ENCODE results near the gene TPT1.

TPT1 gene

DNA sequence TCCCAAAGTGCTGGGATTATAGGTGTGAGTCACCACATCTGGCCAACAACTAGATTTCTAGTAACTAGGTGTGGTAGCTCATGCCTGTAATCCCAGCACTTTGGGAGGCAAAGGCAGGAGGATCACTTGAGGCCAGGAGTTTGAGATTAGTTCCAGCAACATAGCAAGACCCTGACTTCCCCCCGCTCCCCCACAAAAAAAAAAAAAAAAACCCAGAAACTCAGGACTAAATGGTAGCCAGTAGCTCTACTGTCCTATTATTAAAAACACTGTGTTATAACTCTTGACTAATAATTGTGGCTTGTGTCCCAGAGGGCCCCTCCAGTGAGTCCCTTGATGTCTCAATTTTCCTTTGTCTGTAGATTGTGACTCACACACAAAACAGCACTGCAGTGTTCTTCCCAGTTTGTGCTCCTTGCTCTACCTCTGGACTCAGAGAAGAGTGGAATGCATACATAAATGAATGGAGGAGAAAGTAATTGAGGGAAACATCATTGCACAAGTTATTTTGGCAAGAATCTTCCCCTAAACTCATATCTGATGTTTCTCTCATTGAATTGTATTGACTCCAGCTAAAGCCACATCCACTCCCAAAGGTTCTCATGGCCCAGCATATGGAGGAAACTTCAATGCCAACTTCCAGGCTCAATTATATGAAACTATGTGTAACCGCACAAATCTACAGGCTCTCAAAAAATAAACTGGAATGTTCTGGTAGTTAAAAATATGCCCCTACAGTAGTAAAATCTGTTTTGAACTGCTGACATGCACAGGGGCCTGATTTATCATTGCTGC, 8.8 kb downstream of the TPT1 start (continued):
- TF ChIP-seq ZFP37 (tag by site-specific recombination; IDR thresholded peaks at IDR 0.05) (no peak), ZNF394 (tag by site-specific recombination; IDR thresholded peaks at IDR 0.05; ENCODE audit: borderline replicate concordance) (0 out of 2 replicates have a peak, but pooled peaks have one; percentile 17), ZNF366 (tag by site-specific recombination; conservative IDR thresholded peaks at IDR 0.05) (no peak), ZNF670 (tag by site-specific recombination; IDR thresholded peaks at IDR 0.05; ENCODE audit: low read depth) (no peak), ZNF629 (tag by site-specific recombination; IDR thresholded peaks at IDR 0.05) (peak; percentile 77), ZNF433 (tag by site-specific recombination; IDR thresholded peaks at IDR 0.05; ENCODE audit: low read depth) (no peak), ZBTB48 (tag by site-specific recombination; IDR thresholded peaks at IDR 0.05) (no peak), BCL11B (tag by site-specific recombination; IDR thresholded peaks at IDR 0.05; ENCODE audit: low read depth) (no peak), ZNF624 (tag by site-specific recombination; IDR thresholded peaks at IDR 0.05) (no peak), ZSCAN5A (tag by site-specific recombination; IDR thresholded peaks at IDR 0.05) (0 out of 2 replicates have a peak, but pooled peaks have one; percentile 28), ZNF211 (tag by site-specific recombination; IDR thresholded peaks at IDR 0.05; ENCODE audit: low read depth) (no peak), GFI1B (tag by site-specific recombination; IDR thresholded peaks at IDR 0.05) (no peak), ZNF10 (tag by site-specific recombination; IDR thresholded peaks at IDR 0.05) (peak; percentile 42; the same call in 1 of the 2 replicates), ZNF404 (tag by site-specific recombination; IDR thresholded peaks at IDR 0.05) (no peak), IKZF3 (tag by site-specific recombination; IDR thresholded peaks at IDR 0.05) (no peak), ZNF529 (tag by site-specific recombination; IDR thresholded peaks at IDR 0.05; ENCODE audit: insufficient replicate concordance) (no peak), ZNF488 (tag by site-specific recombination; IDR thresholded peaks at IDR 0.05) (no peak), ZNF830 (tag by site-specific recombination; IDR thresholded peaks at IDR 0.05; ENCODE audit: low read depth) (no peak), ZNF146 (tag by site-specific recombination; IDR thresholded peaks at IDR 0.05) (no peak), GLIS1 (tag by site-specific recombination; IDR thresholded peaks at IDR 0.05) (peak; percentile 63), GLIS2 (tag by site-specific recombination; IDR thresholded peaks at IDR 0.05) (peak; percentile 75), ZNF48 (tag by site-specific recombination; IDR thresholded peaks at IDR 0.05) (no peak), PRDM1 (tag by site-specific recombination; IDR thresholded peaks at IDR 0.05) (peak; percentile 72), MZF1 (tag by site-specific recombination; IDR thresholded peaks at IDR 0.05; ENCODE audit: borderline replicate concordance) (no peak), ZBTB17 (tag by site-specific recombination; IDR thresholded peaks at IDR 0.05) (0 out of 2 replicates have a peak, but pooled peaks have one; percentile 12), KLF9 (tag by site-specific recombination; IDR thresholded peaks at IDR 0.05; ENCODE audit: low read depth) (no peak), ZFP41 (tag by site-specific recombination; IDR thresholded peaks at IDR 0.05; ENCODE audit: borderline replicate concordance) (no peak)
- TF ChIP-seq, protein P1, sequence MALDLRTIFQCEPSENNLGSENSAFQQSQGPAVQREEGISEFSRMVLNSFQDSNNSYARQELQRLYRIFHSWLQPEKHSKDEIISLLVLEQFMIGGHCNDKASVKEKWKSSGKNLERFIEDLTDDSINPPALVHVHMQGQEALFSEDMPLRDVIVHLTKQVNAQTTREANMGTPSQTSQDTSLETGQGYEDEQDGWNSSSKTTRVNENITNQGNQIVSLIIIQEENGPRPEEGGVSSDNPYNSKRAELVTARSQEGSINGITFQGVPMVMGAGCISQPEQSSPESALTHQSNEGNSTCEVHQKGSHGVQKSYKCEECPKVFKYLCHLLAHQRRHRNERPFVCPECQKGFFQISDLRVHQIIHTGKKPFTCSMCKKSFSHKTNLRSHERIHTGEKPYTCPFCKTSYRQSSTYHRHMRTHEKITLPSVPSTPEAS (tag by site-specific recombination; IDR thresholded peaks at IDR 0.05): no peak
- TF ChIP-seq, protein P2, sequence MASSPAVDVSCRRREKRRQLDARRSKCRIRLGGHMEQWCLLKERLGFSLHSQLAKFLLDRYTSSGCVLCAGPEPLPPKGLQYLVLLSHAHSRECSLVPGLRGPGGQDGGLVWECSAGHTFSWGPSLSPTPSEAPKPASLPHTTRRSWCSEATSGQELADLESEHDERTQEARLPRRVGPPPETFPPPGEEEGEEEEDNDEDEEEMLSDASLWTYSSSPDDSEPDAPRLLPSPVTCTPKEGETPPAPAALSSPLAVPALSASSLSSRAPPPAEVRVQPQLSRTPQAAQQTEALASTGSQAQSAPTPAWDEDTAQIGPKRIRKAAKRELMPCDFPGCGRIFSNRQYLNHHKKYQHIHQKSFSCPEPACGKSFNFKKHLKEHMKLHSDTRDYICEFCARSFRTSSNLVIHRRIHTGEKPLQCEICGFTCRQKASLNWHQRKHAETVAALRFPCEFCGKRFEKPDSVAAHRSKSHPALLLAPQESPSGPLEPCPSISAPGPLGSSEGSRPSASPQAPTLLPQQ (tag by site-specific recombination; IDR thresholded peaks at IDR 0.05): no peak
